ENCODE measurements around the gene LAGE3. TPM values are rescaled to one million over a fixed set of nuclear protein-coding genes. Genes with fewer than 3 reads are reported as not detected.

LAGE3 gene
- total and polyA plus RNA-seq, 9 donors = 2.7 to 39.3 (median 22.9) TPM

DNA sequence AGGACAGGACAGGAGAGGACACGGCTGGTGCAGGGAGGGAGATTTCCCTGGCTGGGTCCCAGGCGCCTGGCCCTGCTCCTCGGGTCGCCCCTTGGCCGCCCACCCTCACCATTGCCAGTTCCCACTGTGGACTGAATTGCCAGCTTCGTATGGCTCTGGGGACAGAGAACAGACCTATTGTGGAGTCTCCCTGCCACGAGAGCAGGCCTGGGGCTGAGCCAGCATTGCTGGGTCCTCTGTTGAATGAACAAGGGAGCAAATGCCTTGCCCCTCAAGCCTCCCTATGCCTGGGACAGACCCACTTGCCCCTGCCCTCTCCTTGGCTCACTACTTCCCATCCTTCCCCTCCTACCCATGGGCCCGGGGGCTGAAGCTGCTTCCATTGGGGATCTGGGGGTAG lies 16.7 kb downstream of the LAGE3 start:
- no peaks in the 10 kb centered on the region for H3K27me3 ChIP-seq
- H3K36me3 ChIP-seq = no peaks in the 10 kb centered on the region
- H3K9me3 ChIP-seq = no peaks in the 10 kb centered on the region
- intact Hi-C loops (cut with DNase I) = no loop called here
- no peak for DNase-seq
- no peaks in the 10 kb centered on the region for H3K4me1 ChIP-seq (ENCODE audit: insufficient read depth)
- H3K27ac ChIP-seq = no peak overlapping the region
- TF ChIP-seq, protein P1, sequence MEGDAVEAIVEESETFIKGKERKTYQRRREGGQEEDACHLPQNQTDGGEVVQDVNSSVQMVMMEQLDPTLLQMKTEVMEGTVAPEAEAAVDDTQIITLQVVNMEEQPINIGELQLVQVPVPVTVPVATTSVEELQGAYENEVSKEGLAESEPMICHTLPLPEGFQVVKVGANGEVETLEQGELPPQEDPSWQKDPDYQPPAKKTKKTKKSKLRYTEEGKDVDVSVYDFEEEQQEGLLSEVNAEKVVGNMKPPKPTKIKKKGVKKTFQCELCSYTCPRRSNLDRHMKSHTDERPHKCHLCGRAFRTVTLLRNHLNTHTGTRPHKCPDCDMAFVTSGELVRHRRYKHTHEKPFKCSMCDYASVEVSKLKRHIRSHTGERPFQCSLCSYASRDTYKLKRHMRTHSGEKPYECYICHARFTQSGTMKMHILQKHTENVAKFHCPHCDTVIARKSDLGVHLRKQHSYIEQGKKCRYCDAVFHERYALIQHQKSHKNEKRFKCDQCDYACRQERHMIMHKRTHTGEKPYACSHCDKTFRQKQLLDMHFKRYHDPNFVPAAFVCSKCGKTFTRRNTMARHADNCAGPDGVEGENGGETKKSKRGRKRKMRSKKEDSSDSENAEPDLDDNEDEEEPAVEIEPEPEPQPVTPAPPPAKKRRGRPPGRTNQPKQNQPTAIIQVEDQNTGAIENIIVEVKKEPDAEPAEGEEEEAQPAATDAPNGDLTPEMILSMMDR (IDR thresholded peaks at IDR 0.05) = no peak
- TF ChIP-seq POLR2A (IDR thresholded peaks at IDR 0.05) (no peak), EP300 (IDR thresholded peaks at IDR 0.05) (no peak)
- no peak overlapping the region for H3K4me3 ChIP-seq
- WGBS, 3 donors = 79 to 87% (median 79%) methylated on average over 8 of the region's 8 CpGs

GRCh38 chrX:154460326-154460725 lies 18.8 kb downstream of the LAGE3 start:
- Histone ChIP-seq H3K27ac (no peak overlapping the region), H3K27me3 (no peaks in the 10 kb centered on the region), H3K9me3 (no peaks in the 10 kb centered on the region), H3K36me3 (no peaks in the 10 kb centered on the region), H3K4me3 (no peak overlapping the region), H3K4me1 (ENCODE audit: insufficient read depth) (no peaks in the 10 kb centered on the region)
- TF ChIP-seq EP300 (IDR thresholded peaks at IDR 0.05) = no peak
- TF ChIP-seq, protein P1 (IDR thresholded peaks at IDR 0.05) = no peak
- TF ChIP-seq POLR2A (IDR thresholded peaks at IDR 0.05) = no peak
- 80 to 91% (median 85%) methylated on average over 26 of the region's 26 CpGs for WGBS, 3 donors
- no peak for DNase-seq
- intact Hi-C loops (cut with DNase I) = no loop called here

- Histone ChIP-seq H3K27ac (peak overlapping the region in 1 of 2 donors; percentile 12), H3K27me3 (no peaks in the 10 kb centered on the region), H3K36me3 (no peaks in the 10 kb centered on the region), H3K4me3 (peak overlapping the region; percentile 50), H3K4me1 (ENCODE audit: insufficient read depth) (no peaks in the 10 kb centered on the region), H3K9me3 (no peaks in the 10 kb centered on the region)
- 44 to 59% (median 57%) methylated on average over 14 of the region's 14 CpGs for WGBS, 3 donors
- no peak for TF ChIP-seq POLR2A (IDR thresholded peaks at IDR 0.05)
- no peak for TF ChIP-seq EP300 (IDR thresholded peaks at IDR 0.05)
- TF ChIP-seq, protein P1 (IDR thresholded peaks at IDR 0.05) = no peak
- DNase-seq = no peak
- intact Hi-C loops (cut with DNase I) = no loop called here
Observed at GRCh38 chrX:154459832-154460231, 19.2 kb downstream of the LAGE3 start.

GRCh38 chrX:154458954-154459778 lies 19.9 kb downstream of the LAGE3 start:
- DNase-seq = no peak
- Histone ChIP-seq H3K27me3 (no peaks in the 10 kb centered on the region), H3K9me3 (no peaks in the 10 kb centered on the region), H3K27ac (peak overlapping the region in 1 of 2 donors; percentile 12), H3K36me3 (no peaks in the 10 kb centered on the region), H3K4me3 (peak overlapping the region; percentile 50), H3K4me1 (ENCODE audit: insufficient read depth) (no peaks in the 10 kb centered on the region)
- intact Hi-C loops (cut with DNase I) = no loop called here
- TF ChIP-seq POLR2A (IDR thresholded peaks at IDR 0.05) = no peak
- TF ChIP-seq, protein P1 (IDR thresholded peaks at IDR 0.05) = no peak
- TF ChIP-seq EP300 (IDR thresholded peaks at IDR 0.05) = no peak
- WGBS, 3 donors = 44 to 59% (median 56%) methylated on average over 15 of the region's 15 CpGs

All from ovary (tissue), 9 donors.